ENCODE measurements around the gene KEL. TPM values are rescaled to one million over a fixed set of nuclear protein-coding genes. Genes with fewer than 3 reads are reported as not detected.

The KEL gene
- total RNA-seq, 3 donors from 2014 or later: 0.16 to 4.3 (median 2.2) TPM

- no peaks in the 10 kb centered on the region for H3K9me3 ChIP-seq
- H3K27me3 ChIP-seq: no peaks in the 10 kb centered on the region
- no peaks in the 10 kb centered on the region for H3K36me3 ChIP-seq
- no peaks in the 10 kb centered on the region for H3K4me1 ChIP-seq
- TF ChIP-seq CTCF (IDR thresholded peaks at IDR 0.05) (no peak), POLR2AphosphoS5 (IDR thresholded peaks at IDR 0.05) (no peak)
- intact Hi-C loops (cut with DNase I; ENCODE audit: low total_unique reads): no loop called here
- H3K27ac ChIP-seq: no peak overlapping the region
- no peak overlapping the region for H3K4me3 ChIP-seq
- DNase-seq (ENCODE audit: low spot score in 2 of 2): no peak
Observed at GRCh38 chr7:142954680-142955268, 7.4 kb downstream of the KEL start.

GRCh38 chr7:142950235-142950634 lies 11.9 kb downstream of the KEL start:
- no peaks in the 10 kb centered on the region for H3K27me3 ChIP-seq
- no peak for DNase-seq (ENCODE audit: low spot score in 2 of 2)
- no peak overlapping the region for H3K4me3 ChIP-seq
- H3K27ac ChIP-seq: no peak overlapping the region
- H3K9me3 ChIP-seq: no peaks in the 10 kb centered on the region
- intact Hi-C loops (cut with DNase I; ENCODE audit: low total_unique reads): no loop called here
- H3K4me1 ChIP-seq: no peaks in the 10 kb centered on the region
- TF ChIP-seq POLR2AphosphoS5 (IDR thresholded peaks at IDR 0.05) (no peak), POLR2A (IDR thresholded peaks at IDR 0.05) (no peak)
- no peaks in the 10 kb centered on the region for H3K36me3 ChIP-seq

GRCh38 chr7:142948603-142949002 lies 13.6 kb downstream of the KEL start:
- H3K9me3 ChIP-seq: no peaks in the 10 kb centered on the region
- H3K4me1 ChIP-seq: no peaks in the 10 kb centered on the region
- DNase-seq (ENCODE audit: low spot score in 2 of 2): no peak
- H3K27ac ChIP-seq: no peak overlapping the region
- TF ChIP-seq POLR2A (IDR thresholded peaks at IDR 0.05) (no peak), CTCF (IDR thresholded peaks at IDR 0.05) (no peak), POLR2AphosphoS5 (IDR thresholded peaks at IDR 0.05) (no peak)
- no peak overlapping the region for H3K4me3 ChIP-seq
- intact Hi-C loops (cut with DNase I; ENCODE audit: low total_unique reads): no loop called here
- H3K27me3 ChIP-seq: no peaks in the 10 kb centered on the region
- H3K36me3 ChIP-seq: no peaks in the 10 kb centered on the region

GRCh38 chr7:142945001-142945400 lies 17.2 kb downstream of the KEL start:
- no peaks in the 10 kb centered on the region for H3K4me1 ChIP-seq
- H3K36me3 ChIP-seq: no peaks in the 10 kb centered on the region
- DNase-seq (ENCODE audit: low spot score in 2 of 2): no peak
- TF ChIP-seq POLR2AphosphoS5 (IDR thresholded peaks at IDR 0.05): no peak
- no peak for TF ChIP-seq CTCF (IDR thresholded peaks at IDR 0.05)
- no peak for TF ChIP-seq POLR2A (IDR thresholded peaks at IDR 0.05)
- H3K27ac ChIP-seq: no peak overlapping the region
- no peaks in the 10 kb centered on the region for H3K9me3 ChIP-seq
- no peaks in the 10 kb centered on the region for H3K27me3 ChIP-seq
- intact Hi-C loops (cut with DNase I; ENCODE audit: low total_unique reads): no loop called here
- no peak overlapping the region for H3K4me3 ChIP-seq

GRCh38 chr7:142943706-142944268 lies 18.4 kb downstream of the KEL start:
- no peaks in the 10 kb centered on the region for H3K36me3 ChIP-seq
- TF ChIP-seq POLR2AphosphoS5 (IDR thresholded peaks at IDR 0.05): no peak
- TF ChIP-seq POLR2A (IDR thresholded peaks at IDR 0.05): no peak
- TF ChIP-seq CTCF (IDR thresholded peaks at IDR 0.05): no peak
- H3K27me3 ChIP-seq: no peaks in the 10 kb centered on the region
- no peaks in the 10 kb centered on the region for H3K9me3 ChIP-seq
- no peak for DNase-seq (ENCODE audit: low spot score in 2 of 2)
- H3K4me1 ChIP-seq: no peaks in the 10 kb centered on the region
- intact Hi-C loops (cut with DNase I; ENCODE audit: low total_unique reads): no loop called here
- H3K27ac ChIP-seq: no peak overlapping the region
- H3K4me3 ChIP-seq: no peak overlapping the region
